Measurements from ENCODE around the gene SLC22A23. TPM values are rescaled to one million over a fixed set of nuclear protein-coding genes. Genes with fewer than 3 reads are reported as not detected.

SLC22A23 gene
- total RNA-seq, 4 donors from 2014 or later: 6.6 to 25.0 (median 14.6) TPM

DNA sequence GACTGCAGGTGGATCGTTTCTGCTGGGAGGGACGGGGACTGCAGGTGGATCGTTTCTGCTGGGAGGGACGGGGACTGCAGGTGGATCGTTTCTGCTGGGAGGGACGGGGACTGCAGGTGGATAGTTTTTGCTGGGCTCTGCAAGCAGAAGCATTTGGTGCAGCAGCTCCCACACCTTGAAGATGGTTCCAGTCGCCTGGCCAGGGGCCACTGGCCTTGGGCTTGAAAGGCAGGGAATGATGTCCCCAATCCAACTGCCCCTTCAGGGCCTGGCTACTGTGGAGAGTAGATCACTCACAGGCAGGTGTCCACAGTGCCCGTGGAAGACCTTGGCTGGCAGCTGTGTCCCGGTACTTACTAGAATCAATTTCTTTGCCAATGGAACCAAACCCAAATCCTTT is 129.9 kb downstream of the SLC22A23 start:
- in situ Hi-C loops (cut with MboI; ENCODE audit: low sequenced_read_pairs in 4 of 4) (no loop called here), intact Hi-C loops (cut with DNase I; ENCODE audit: low total_unique reads) (no loop called here)
- Histone ChIP-seq H3K27me3 (no peaks in the 10 kb centered on the region), H3K9me3 (no peaks in the 10 kb centered on the region), H3K4me3 (no peak overlapping the region), H3K27ac (no peak overlapping the region), H3K36me3 (no peaks in the 10 kb centered on the region), H3K4me1 (peaks cover 18 to 38% of the 10 kb centered on the region in 2 donors)
- DNase-seq: no peak
- no peak for ATAC-seq
- TF ChIP-seq POLR2A (IDR thresholded peaks at IDR 0.05): no peak
- TF ChIP-seq, protein P1, sequence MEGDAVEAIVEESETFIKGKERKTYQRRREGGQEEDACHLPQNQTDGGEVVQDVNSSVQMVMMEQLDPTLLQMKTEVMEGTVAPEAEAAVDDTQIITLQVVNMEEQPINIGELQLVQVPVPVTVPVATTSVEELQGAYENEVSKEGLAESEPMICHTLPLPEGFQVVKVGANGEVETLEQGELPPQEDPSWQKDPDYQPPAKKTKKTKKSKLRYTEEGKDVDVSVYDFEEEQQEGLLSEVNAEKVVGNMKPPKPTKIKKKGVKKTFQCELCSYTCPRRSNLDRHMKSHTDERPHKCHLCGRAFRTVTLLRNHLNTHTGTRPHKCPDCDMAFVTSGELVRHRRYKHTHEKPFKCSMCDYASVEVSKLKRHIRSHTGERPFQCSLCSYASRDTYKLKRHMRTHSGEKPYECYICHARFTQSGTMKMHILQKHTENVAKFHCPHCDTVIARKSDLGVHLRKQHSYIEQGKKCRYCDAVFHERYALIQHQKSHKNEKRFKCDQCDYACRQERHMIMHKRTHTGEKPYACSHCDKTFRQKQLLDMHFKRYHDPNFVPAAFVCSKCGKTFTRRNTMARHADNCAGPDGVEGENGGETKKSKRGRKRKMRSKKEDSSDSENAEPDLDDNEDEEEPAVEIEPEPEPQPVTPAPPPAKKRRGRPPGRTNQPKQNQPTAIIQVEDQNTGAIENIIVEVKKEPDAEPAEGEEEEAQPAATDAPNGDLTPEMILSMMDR (IDR thresholded peaks at IDR 0.05 in 4 of 5, conservative IDR thresholded peaks at IDR 0.05 in 1 of 5): no peak

DNA sequence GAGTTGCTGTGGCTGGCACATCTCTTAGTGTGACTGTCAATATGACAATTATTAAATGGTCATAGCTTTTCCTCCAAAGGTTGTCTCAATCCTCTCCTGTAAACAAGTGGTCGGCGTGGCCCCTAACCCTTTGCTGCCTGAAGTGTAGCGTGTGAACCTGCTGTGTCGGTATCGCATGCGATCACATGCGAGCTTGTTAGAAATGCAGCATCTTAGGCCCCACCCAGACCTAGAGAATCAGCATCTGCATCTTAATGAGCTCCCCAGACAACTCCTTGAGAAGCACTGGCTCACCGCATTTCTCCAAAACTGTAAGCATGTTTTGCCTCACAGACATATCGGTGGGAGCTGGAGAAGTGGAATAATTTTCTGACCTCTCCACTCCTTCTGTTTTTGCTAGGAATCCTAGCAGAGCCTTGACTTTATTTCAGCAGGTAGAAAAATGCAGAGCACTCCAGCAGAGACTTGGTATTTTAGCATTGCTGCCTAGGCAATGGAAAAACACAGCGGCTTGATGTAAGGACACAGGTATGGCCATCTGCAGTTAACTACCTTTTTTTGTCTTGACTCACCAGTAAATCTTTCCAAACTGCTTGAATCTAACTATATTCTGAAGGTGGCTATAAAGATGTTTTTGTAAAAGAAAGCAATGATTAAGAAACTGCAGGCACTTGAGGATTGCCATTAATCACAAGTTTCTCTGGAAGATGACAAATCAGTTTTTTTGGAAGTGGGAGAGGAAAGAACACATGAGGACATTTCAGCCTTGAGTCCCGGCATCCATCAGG is 130.5 kb downstream of the SLC22A23 start:
- Histone ChIP-seq H3K9me3 (no peaks in the 10 kb centered on the region), H3K4me1 (peaks cover 18 to 32% of the 10 kb centered on the region in 2 donors), H3K36me3 (no peaks in the 10 kb centered on the region), H3K4me3 (no peak overlapping the region), H3K27me3 (no peaks in the 10 kb centered on the region), H3K27ac (no peak overlapping the region)
- no peak for DNase-seq
- in situ Hi-C loops (cut with MboI; ENCODE audit: low sequenced_read_pairs in 4 of 4): no loop called here
- no peak for ATAC-seq
- intact Hi-C loops (cut with DNase I; ENCODE audit: low total_unique reads): no loop called here
- TF ChIP-seq, protein P1 (IDR thresholded peaks at IDR 0.05 in 4 of 5, conservative IDR thresholded peaks at IDR 0.05 in 1 of 5): no peak
- TF ChIP-seq POLR2A (IDR thresholded peaks at IDR 0.05): no peak

DNA sequence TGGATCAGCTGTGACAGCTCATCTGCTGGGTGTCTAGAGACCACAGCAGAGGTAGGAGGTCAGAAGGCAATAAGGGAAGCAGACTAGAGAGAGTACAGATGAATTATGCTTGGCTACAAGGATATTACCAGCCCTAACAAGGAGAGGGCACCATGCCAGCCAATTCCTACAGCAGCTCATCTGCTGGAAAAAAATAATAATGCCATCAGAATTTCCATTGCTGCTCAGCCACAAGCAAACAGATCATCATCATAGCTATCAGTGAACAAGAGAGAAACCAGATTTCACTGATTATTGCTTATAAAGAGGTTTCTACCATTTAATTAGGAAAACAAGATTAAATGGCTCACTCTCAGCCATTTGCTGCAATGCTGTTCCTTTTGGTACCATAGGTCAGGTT is 131.6 kb downstream of the SLC22A23 start:
- Histone ChIP-seq H3K27me3 (no peaks in the 10 kb centered on the region), H3K9me3 (no peaks in the 10 kb centered on the region), H3K4me1 (peaks cover 18 to 29% of the 10 kb centered on the region in 2 donors), H3K36me3 (no peaks in the 10 kb centered on the region), H3K4me3 (no peak overlapping the region), H3K27ac (peak overlapping the region in 2 of 4 donors; percentile 38 to 58)
- ATAC-seq: no peak
- DNase-seq: no peak
- TF ChIP-seq, protein P1 (IDR thresholded peaks at IDR 0.05 in 4 of 5, conservative IDR thresholded peaks at IDR 0.05 in 1 of 5): no peak
- no peak for TF ChIP-seq POLR2A (IDR thresholded peaks at IDR 0.05)
- in situ Hi-C loops (cut with MboI; ENCODE audit: low sequenced_read_pairs in 4 of 4): no loop called here
- intact Hi-C loops (cut with DNase I; ENCODE audit: low total_unique reads): no loop called here

DNA sequence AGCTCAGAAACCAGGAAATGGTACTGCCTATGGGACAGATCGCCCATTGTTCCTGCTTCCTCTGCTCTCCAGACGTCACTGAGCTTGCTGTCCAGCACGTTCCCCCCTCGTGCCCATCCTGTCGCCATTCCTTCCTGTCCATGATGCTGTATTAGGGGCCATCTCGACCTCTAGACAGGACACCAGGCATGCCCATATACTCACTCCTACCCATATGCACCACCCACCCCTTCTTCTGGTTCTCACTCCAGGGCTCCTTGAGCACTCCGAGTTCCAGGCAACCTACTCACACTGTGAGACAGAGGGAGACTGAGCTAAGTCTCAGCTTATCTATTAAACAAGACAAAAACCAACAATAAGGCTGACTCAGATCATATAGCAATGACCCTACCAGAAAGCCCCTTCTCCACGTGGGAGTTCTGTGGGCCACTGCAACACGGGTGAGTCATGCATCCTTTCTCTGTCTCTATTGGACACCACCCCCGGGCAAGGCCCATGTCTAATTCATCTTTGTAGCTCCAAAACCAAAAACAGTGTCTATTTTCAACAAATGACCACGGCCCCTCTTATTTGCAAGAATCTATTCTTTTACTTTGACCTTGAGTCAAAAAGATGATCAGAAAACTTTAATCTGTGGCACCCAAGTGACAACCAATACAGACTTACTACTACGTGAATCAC is 132.4 kb downstream of the SLC22A23 start:
- in situ Hi-C loops (cut with MboI; ENCODE audit: low sequenced_read_pairs in 4 of 4) (no loop called here), intact Hi-C loops (cut with DNase I; ENCODE audit: low total_unique reads) (no loop called here)
- no peak for DNase-seq
- H3K9me3 ChIP-seq: no peaks in the 10 kb centered on the region
- no peak overlapping the region for H3K4me3 ChIP-seq
- H3K27me3 ChIP-seq: no peaks in the 10 kb centered on the region
- H3K27ac ChIP-seq: peak overlapping the region in 3 of 4 donors; percentile 10 to 58 (median 38)
- peak; percentile 25 to 71 for ATAC-seq
- no peaks in the 10 kb centered on the region for H3K36me3 ChIP-seq
- H3K4me1 ChIP-seq: peaks cover 17 to 29% of the 10 kb centered on the region in 2 donors
- TF ChIP-seq POLR2A (IDR thresholded peaks at IDR 0.05): peak in 1 of 2 donors; percentile 15
- TF ChIP-seq, protein P1 (IDR thresholded peaks at IDR 0.05 in 4 of 5, conservative IDR thresholded peaks at IDR 0.05 in 1 of 5): no peak

Measured in gastrocnemius medialis (tissue), 4 donors.